Epithelial cell of esophagus (primary cell): ENCODE results near the gene MT4.
A peak's percentile ranks its signal among the peaks of the same experiment; 100 is the strongest.

ENCODE experiments used
- DNase-seq: peaks from one replicate; pipeline ENCODE4 v3.0.0; 2010; ENCODE audit warnings: low read depth
- H3K4me3 ChIP-seq: 2 replicates; pipeline ENCODE4 v1.5.1; 2011; ENCODE audit warnings: mild to moderate bottlenecking, low read length, control low read depth
- CTCF ChIP-seq: IDR thresholded peaks from 2 replicates; pipeline ENCODE4 v1.5.1; 2011; ENCODE audit warnings: low read depth, mild to moderate bottlenecking, low read length, control low read depth, inconsistent platforms; ENCODE audit not compliant: insufficient read depth; ENCODE audit errors: missing control alignments

The MT4 gene

GRCh38 chr16:56547120-56547948, 17.5 kb upstream of the MT4 start:
- peak; percentile 84 for DNase-seq
- H3K4me3 ChIP-seq = no peak overlapping the region
- no peak for TF ChIP-seq CTCF

GRCh38 chr16:56547949-56548567, 16.8 kb upstream of the MT4 start:
- no peak for DNase-seq
- H3K4me3 ChIP-seq = no peak overlapping the region
- TF ChIP-seq CTCF = no peak

- H3K4me3 ChIP-seq = no peak overlapping the region
- DNase-seq = no peak
- no peak for TF ChIP-seq CTCF
Observed at GRCh38 chr16:56549161-56549560, 15.7 kb upstream of the MT4 start.

- peak; percentile 85 for DNase-seq
- TF ChIP-seq CTCF = no peak
- H3K4me3 ChIP-seq = no peak overlapping the region
Observed at GRCh38 chr16:56549744-56550385, 15.0 kb upstream of the MT4 start.

- TF ChIP-seq CTCF = no peak
- DNase-seq = no peak
- H3K4me3 ChIP-seq = no peak overlapping the region
Observed at GRCh38 chr16:56551796-56552738, 12.8 kb upstream of the MT4 start.

- TF ChIP-seq CTCF = no peak
Observed at GRCh38 chr16:56554441-56554840, 10.4 kb upstream of the MT4 start.

More at GRCh38 chr16:56554441-56554840, 10.4 kb upstream of the MT4 start:
- H3K4me3 ChIP-seq = no peak overlapping the region
- DNase-seq = no peak
